ENCODE data around the gene CNKSR1. TPM values are rescaled to one million over a fixed set of nuclear protein-coding genes. Genes with fewer than 3 reads are reported as not detected.

Gene CNKSR1
- polyA plus RNA-seq, 1 donor (not counting 4 experiments of a cell fraction or from before 2014, with no cell fraction given) = 10.6 TPM

GRCh38 chr1:26213335-26213905 is 36.1 kb downstream of the CNKSR1 start:
- dilution Hi-C loops (cut with MboI; ENCODE audit: extremely low pct_ligation_motif_present, low sequenced_read_pairs) = no loop called here
- Histone ChIP-seq H3K9ac (ENCODE audit: control insufficient read depth, extremely low read depth, insufficient read depth, low read length) (no peak overlapping the region), H3K4me3 (ENCODE audit: control insufficient read depth in 2 of 3, extremely low read depth in 1 of 3, insufficient read depth in 2 of 3, low read depth in 1 of 3, low read length in 3 of 3) (no peak overlapping the region), H3K27me3 (ENCODE audit: control insufficient read depth, extremely low read depth, insufficient read depth, low read length) (no peaks in the 10 kb centered on the region), H3K9me1 (ENCODE audit: control insufficient read depth, extremely low read depth, insufficient read depth, low read length) (no peaks in the 10 kb centered on the region), H3K27ac (ENCODE audit: control insufficient read depth, insufficient read depth, low read length) (no peak overlapping the region), H3K36me3 (ENCODE audit: control insufficient read depth in 2 of 2, extremely low read depth in 1 of 2, insufficient read depth in 2 of 2, low read length in 2 of 2) (no peaks in the 10 kb centered on the region), H3K79me2 (ENCODE audit: control insufficient read depth, insufficient read depth, low read length) (no peaks in the 10 kb centered on the region), H3K9me3 (ENCODE audit: control insufficient read depth, low read depth, low read length) (no peaks in the 10 kb centered on the region), H3K4me1 (ENCODE audit: control insufficient read depth, extremely low read depth, insufficient read depth, low read length) (no peaks in the 10 kb centered on the region), H3K4me2 (ENCODE audit: control insufficient read depth, extremely low read depth, insufficient read depth, low read depth, low read length) (no peak overlapping the region), H4K20me1 (ENCODE audit: control insufficient read depth, extremely low read depth, insufficient read depth, low read length) (no peaks in the 10 kb centered on the region), H2AFZ (ENCODE audit: control insufficient read depth, low read length) (no peak overlapping the region)
- FAIRE-seq (no peak), DNase-seq (ENCODE audit: low read depth, low spot score) (no peak)
- no peak for TF ChIP-seq CTCF (optimal IDR thresholded peaks at IDR 0.05 in 1 of 3, IDR thresholded peaks at IDR 0.05 in 1 of 3, conservative IDR thresholded peaks at IDR 0.05 in 1 of 3; ENCODE audit: extremely low read depth in 1 of 3, insufficient read depth in 2 of 3, low read length in 3 of 3)
- no peak for TF ChIP-seq EZH2 (IDR thresholded peaks at IDR 0.05; ENCODE audit: low read length)

- Histone ChIP-seq H3K79me2 (ENCODE audit: control insufficient read depth, insufficient read depth, low read length) (no peaks in the 10 kb centered on the region), H3K4me2 (ENCODE audit: control insufficient read depth, extremely low read depth, insufficient read depth, low read depth, low read length) (no peak overlapping the region), H2AFZ (ENCODE audit: control insufficient read depth, low read length) (no peak overlapping the region), H4K20me1 (ENCODE audit: control insufficient read depth, extremely low read depth, insufficient read depth, low read length) (no peaks in the 10 kb centered on the region), H3K27ac (ENCODE audit: control insufficient read depth, insufficient read depth, low read length) (no peak overlapping the region), H3K27me3 (ENCODE audit: control insufficient read depth, extremely low read depth, insufficient read depth, low read length) (peaks cover 9% of the 10 kb centered on the region), H3K9me1 (ENCODE audit: control insufficient read depth, extremely low read depth, insufficient read depth, low read length) (no peaks in the 10 kb centered on the region), H3K9ac (ENCODE audit: control insufficient read depth, extremely low read depth, insufficient read depth, low read length) (no peak overlapping the region), H3K9me3 (ENCODE audit: control insufficient read depth, low read depth, low read length) (no peaks in the 10 kb centered on the region), H3K4me3 (ENCODE audit: control insufficient read depth in 2 of 3, extremely low read depth in 1 of 3, insufficient read depth in 2 of 3, low read depth in 1 of 3, low read length in 3 of 3) (no peak overlapping the region), H3K36me3 (ENCODE audit: control insufficient read depth in 2 of 2, extremely low read depth in 1 of 2, insufficient read depth in 2 of 2, low read length in 2 of 2) (no peaks in the 10 kb centered on the region), H3K4me1 (ENCODE audit: control insufficient read depth, extremely low read depth, insufficient read depth, low read length) (no peaks in the 10 kb centered on the region)
- dilution Hi-C loops (cut with MboI; ENCODE audit: extremely low pct_ligation_motif_present, low sequenced_read_pairs) = no loop called here
- FAIRE-seq = no peak
- DNase-seq (ENCODE audit: low read depth, low spot score) = no peak
- no peak for TF ChIP-seq CTCF (optimal IDR thresholded peaks at IDR 0.05 in 1 of 3, IDR thresholded peaks at IDR 0.05 in 1 of 3, conservative IDR thresholded peaks at IDR 0.05 in 1 of 3; ENCODE audit: extremely low read depth in 1 of 3, insufficient read depth in 2 of 3, low read length in 3 of 3)
Measured at GRCh38 chr1:26215246-26215645, 38.0 kb downstream of the CNKSR1 start.

All from keratinocyte (primary cell).